GM19099 (cell line): ENCODE measurements around the gene SIRT7.
A peak's percentile ranks its signal among the peaks of the same experiment; 100 is the strongest.

ENCODE experiments used
- POLR2A ChIP-seq: IDR thresholded peaks from 3 replicates; pipeline ENCODE4 v1.6.1; 2011; ENCODE audit warnings: low read depth; ENCODE audit not compliant: insufficient read length; ENCODE audit errors: extremely low read depth

Gene SIRT7

DNA sequence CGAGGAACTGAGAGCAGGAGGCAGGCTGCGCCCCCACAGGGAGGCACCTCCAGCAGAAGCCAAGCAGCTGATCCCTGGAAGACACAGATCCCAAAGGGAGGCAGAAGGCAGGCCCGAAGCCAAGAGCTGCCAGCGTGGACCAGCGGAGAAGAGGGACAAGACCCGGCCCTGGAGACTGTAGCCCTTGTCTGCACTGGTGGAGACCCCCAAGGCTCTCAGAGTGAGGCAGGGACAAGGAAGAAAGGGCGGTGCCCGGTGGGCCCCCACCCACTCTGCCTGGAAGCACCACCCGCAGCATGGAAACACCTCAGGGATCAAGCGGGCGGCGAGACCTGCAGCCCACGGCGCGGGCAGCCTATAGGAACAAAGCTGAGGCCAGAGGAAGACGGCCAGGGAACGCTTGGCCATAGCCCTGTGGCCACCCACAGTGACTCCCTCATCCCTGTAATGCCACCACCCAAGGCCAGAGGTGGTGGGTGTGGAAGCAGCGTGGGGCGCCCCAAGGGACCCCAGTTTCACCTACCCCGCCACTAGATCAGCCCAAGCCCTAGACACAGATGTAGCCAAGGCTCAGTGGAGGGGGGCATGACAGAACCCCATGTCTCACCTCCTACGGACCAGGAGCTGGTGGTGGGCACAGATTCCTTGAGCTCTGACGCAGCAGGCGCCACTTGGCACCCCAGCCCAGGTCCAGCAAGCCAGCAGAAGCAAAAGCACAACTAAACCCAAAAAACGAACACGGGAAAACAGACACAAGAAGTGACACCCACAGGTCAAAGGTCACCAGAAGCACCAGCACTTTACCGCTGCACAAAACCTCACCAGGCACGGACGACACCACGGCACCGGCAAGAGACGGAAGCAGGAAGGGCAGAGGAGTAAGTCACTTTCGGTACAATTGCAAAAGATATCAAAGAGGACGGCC is 2.9 kb upstream of the SIRT7 start:
- TF ChIP-seq POLR2A, result no peak

DNA sequence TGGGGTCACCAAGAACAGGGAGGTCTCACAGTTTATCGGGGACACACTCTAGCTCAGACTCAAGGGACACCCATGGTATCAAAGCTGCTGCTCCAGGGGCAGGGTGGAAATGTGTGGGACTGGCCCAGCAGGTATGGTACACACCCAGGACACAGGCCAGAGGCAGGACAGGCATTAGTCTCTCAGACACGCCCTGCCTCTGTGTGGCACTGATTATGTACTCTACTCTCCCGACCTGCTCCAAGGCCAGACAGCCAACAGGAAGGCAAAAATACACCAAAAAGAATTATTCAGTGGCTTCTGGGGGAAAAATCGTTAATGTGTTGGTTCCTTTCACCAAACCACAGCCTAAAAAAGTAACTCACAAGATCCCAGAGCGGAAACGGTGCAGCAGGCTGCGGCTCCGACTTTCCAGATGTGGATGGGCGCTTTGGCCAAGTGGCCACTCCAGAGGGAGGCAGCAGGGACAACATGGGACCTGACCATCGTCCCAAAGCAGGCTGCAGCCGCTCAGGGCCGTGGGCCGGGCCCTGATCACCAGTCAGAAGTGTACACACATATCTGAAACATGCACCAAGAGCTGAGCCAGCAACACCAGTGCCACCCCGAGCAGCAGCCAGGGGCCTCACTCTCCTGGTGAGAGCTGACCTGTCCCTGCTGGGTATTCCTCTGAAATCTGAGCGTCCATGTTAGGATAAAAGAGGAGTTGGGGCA is 1.0 kb upstream of the SIRT7 start:
- no peak for TF ChIP-seq POLR2A

DNA sequence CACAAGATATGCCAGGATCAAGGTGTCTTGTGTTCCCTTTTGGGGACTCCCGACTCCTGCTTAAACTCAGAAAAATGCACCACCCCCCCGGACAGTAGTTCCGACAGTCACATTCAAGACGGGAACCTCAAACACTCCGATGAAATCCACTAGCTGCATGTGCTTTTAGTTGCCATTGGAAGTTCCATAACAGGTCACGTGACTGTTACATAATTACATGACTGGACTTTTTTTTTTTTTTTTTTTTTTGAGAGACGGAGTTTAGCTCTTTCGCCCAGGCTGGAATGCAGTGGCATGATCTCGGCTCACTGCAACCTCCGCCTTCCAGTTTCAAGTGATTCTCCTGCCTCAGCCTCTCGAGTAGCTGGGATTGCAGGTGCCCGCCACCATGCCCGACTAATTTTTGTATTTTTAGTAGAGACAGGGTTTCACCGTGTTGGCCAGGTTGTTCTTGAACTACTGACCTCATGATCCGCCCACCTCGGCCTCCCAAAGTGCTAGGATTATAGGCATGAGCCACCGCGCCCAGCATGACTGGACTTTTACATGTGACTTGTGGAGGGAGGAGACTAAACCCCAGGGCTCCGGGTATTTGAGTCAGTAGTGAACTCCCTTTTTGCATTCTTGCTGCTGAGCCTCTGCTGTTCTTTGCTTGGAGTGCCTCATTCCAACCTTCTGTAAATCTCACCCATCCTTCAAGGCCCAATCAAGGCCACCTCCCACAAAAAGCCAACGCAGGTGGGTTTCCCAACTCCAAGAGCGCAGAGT is 1.6 kb downstream of the SIRT7 start:
- no peak for TF ChIP-seq POLR2A

DNA sequence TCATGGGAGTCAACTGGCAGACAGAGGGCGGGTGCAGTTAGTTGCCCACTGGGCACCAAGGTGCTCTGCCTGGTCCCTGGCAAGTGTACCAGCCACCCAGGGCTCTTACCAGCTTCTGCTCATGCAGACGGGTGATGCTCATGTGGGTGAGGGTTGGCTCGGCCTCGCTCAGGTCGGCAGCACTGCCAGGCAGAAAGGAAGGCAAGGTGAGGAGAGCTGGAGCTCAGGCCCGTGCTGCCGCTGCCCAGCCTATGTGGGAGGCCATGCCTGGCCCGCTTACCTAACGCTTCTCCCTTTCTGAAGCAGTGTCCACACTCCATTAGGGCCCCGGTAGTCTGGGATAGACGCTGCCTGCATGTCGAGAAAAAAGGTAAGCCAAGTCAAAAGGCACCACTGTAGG is 2.6 kb downstream of the SIRT7 start:
- TF ChIP-seq POLR2A, result no peak

DNA sequence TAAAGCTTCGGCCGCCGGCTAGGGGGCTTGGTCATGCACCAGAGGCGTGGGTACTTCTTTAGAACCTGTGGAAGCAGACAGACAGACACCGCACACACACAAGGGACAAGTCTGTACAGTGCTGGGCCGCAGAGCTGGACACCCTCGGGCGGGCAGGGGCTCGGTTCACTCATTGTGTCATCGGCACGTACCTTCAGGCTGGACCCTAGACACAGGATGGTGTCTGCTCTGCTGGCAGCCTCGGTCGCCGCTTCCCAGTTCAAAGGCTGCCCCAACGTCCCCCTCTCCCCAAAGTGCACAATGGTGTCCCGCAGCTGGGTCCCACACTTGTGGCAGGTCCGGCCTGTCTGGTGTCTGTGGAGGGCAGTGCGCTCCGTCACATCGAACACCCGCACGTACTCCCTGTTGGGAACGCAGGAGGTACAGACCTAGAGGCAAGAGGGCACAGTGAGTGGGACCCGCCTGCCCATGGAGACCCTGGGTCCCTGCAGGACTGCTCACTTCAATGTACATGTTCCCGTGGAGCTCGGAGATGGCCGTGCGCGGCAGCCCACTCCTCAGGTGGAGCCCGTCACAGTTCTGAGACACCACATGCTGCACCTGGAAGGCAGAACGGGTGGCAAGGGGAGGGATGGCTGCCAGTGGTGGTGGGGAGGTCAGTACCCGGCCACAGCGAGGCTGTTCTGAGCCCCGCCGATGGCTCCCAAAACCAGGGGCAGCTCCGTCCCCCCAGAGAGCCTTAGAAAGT is 3.7 kb downstream of the SIRT7 start:
- no peak for TF ChIP-seq POLR2A

DNA sequence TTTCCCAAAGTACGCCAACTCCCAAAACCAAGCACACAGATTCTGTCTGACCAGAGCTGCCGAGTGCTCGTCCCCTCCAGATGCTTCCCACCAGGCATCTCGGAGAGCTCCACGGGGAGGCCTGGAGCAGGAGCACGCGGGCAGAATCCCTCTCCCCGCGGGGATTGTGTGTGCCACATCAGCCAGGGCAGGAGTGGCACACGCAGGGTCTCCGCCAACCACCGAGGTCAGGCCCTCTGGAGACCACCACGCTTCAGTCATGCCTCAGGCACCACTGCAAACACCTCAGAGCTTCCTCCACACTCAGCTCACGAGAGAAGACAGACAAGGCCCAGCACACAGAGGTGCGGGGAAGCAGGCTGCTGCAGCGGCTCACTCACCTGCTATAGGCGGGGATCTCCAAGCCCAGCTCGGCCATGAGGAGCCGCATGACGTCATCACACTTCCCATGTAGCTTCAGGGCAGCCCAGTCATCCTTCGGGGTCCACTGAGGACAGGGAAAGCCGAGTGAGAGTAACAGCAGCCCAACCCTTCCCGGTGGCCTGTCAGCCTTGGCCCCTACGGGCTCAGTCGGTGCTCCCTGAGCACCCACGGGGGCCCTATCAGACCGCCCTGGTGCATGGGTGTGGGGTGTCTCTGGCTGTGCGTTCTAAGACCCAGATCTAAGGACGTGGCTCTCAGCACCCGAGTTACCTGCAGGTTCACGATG is 4.4 kb downstream of the SIRT7 start:
- TF ChIP-seq POLR2A, result no peak

DNA sequence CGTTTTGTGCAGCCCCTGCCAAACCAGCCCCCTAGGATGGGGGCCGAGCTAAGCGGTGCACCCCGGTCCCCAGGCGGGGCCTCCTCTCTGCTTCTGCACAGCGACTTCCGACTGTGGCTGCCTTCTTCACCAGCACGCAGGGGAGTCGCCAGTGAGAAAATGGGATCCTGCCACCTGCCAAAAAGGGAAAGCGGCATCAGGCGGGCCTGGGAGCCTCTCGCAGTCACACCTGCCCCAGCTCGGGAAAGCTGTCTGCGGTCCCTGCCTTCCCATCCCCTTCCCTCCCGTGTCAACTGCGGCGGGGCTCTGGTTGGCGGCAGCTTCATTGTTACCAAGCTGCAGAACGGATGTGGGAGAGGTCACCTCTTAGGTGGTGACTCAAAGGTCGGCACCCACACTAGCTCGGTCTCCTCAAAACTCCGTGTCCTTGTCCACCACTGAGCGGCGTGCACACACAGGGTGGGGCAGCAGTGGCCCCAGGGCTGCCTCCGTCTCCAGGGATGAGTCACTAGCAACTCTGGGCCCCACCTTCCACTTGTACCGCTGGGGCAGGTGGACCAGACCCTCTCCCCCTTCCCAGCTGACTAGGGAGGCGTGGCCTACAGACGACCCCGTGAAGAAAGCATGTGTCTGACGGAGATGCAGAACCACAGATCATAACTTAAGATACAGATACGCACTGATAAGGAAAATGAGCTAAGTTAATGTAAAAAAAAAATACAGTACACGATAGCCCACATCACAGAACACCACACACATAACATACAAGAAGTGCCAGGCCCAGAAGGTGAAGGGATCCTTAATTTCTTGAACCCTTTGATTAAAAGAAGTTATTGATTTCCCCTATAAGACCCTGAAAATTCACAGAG is 5.3 kb downstream of the SIRT7 start:
- TF ChIP-seq POLR2A, result no peak

DNA sequence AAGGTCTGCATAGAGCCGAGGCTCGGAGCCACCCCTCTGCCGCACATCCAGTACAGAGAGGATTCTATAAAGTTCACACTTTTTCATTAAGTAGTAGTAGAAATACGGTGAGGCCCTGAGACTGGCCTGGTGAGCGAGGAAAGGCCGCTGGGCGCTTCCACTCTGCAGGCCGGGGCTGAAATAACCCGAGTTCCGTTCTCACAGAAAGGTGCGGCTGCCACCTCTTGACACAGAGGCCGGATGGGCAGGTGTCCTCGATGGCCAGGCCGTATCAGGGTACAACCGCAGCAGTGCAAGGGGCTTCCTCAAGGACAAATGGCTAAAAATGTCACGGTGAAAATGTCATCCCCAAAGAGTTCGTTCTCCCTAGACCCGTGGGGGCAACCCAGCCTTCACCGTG is 6.0 kb downstream of the SIRT7 start:
- TF ChIP-seq POLR2A, result no peak

DNA sequence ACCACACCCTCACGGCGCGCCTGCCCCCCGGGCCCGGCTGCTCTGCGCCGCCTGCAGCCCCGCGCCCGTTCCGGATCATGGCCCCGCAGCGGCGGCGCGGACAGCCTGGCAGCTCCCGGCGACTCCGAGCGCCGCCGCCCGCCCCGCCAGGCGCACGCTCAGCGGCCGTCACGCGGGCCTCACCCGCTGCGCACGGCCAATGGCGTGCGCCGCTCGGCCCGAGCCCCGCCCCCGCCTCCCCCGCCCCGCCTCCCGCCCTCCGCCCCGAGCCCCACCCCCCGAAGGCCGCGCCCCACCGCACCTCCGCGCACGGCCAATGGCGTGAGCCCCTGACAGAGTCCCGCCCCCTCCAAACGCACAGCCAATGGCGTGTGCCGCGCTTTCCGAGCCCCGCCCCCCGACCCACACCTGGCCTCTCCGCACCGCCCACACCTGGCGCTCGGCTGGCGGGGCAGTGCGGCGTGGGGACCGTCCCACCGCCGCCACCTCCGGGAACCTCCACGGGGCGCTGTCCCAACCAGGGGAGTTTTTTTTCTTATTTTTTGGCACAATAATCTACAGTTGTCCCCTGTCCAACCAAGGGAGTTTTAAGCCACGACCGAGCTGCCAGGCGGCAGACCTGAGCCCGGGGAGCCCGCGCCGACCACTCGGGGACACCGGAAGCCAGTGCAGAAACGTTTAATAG is 6.6 kb downstream of the SIRT7 start, which contains the start of gene PCYT2:
Gene PCYT2 (minus strand): TSS at position 123 of the 685 bp plus-strand sequence. CDS start 44 bp downstream, at position 79.
- TF ChIP-seq POLR2A, result peak; percentile 54

DNA sequence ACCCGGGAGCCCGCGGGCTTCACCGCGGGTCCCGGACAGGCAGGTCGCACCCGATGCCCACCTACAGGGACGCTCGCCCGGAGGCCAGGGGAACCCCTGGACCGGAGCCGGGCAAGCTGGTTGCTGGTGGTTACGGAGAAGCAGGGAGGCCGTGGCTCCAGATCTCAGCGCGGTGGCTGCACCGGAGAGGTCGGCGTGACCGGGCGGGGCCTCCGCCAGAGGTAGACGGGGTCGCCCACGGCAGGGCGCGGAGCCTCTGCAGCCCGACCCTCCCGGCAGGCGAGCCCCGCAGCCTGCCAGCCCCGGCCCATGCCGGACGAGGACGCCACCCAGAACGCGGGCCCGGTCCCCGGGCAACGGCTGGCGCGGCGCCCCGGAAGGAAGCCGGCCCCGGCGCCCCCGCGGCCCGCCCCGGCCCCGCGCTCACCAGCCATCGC is 7.1 kb downstream of the SIRT7 start:
- no peak for TF ChIP-seq POLR2A

DNA sequence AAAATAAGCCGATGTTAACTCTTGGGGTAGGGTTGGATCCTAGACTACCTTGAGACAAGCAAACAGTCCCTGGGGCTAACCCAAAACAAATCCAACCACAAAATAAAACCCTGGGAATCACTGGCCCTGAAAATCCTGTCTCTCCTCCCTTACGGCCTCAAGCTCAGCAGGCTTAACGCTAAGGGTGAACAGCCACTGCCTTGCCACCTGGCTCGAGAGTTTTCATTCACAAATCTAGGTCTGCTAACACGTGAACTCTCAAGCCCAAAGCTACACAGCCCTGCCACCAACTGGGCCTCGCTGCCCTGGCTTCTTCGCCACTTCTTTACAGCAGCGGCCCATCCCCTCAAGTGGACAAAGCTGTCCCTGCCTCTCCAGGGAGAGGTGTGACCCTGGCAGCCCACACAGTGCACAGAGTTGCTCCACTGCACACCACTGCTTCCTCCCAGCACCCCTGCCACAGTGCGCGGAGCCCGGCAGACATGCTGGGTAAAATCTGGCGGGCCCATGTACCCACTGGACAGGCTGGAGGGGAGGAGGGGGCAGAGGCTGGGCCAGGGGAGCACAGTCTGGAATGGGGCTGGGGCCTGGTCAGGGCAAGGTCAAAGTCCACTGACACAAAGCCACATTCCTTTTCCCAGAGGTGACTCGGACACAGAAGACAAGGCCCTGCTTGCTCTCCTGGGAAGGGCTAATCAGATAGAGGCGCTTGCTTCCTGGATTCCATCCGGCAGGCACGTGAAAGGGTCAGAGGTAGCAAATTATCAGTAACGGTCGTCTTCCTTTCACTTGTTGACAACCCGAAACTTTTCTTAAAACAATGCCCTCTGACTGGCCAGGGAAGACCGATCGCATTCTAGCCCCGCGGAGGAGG is 7.8 kb downstream of the SIRT7 start:
- no peak for TF ChIP-seq POLR2A

DNA sequence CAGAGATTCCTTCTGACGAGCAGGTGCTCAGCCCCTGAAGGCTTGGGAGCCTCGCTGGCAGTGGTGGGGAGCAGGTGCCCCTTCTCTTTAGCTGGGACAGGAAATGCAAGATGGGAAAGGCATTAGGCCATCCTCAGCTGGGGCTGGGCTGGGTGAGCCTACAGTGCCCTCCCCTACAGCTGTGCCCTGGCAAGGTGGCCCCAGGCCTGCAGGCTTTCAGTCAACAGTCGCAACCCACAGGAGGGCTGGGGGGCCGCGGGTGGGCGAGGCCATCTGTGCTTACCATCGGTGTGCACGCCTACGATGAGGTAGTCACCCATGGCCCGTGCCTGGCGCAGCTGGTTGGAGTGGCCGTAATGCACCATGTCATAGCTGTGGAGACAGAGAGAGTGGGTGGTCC is 8.7 kb downstream of the SIRT7 start:
- no peak for TF ChIP-seq POLR2A

DNA sequence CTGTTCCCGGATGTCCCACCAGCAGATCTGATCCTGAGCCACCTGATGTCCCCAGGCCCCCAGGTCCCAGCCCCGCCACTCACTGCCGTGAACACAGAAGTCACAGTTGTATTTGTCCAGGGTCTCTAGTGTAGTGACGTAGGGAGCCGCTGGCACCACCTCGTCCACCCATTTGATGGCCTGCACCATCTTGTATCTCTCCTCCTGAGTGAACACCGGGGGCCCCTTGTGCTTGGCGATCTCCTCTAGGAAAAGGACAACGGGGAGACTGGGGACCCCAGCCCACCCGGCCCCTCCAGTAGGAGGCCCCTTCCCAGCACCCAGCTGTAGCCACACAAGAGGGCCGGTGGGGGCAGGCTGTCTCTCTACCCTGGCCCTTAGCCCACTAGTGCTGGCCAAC is 9.2 kb downstream of the SIRT7 start:
- no peak for TF ChIP-seq POLR2A
